Left ventricle myocardium inferior (tissue), 1 donor: ENCODE results near the gene GSDMA. TPM values are rescaled to one million over a fixed set of nuclear protein-coding genes. Genes with fewer than 3 reads are reported as not detected.

Experiments
- DNase-seq: peaks from one replicate; pipeline ENCODE4 v3.0.0-alpha.2; 2020
- H3K27ac ChIP-seq: fragments of 200-600 bp; replicated peaks from 2 replicates; pipeline ENCODE4 v1.8.0; 2021
- H3K27me3 ChIP-seq: fragments of 200-600 bp; 2 replicates; pipeline ENCODE4 v1.8.0; 2021; ENCODE audit warnings: low read depth
- H3K36me3 ChIP-seq: fragments of 200-600 bp; 2 replicates; pipeline ENCODE4 v1.8.0; 2021
- H3K4me1 ChIP-seq: fragments of 200-600 bp; 2 replicates; pipeline ENCODE4 v1.8.0; 2021
- H3K4me3 ChIP-seq: fragments of 200-600 bp; 2 replicates; pipeline ENCODE4 v1.8.0; 2021; ENCODE audit warnings: mild to moderate bottlenecking, moderate library complexity
- H3K9me3 ChIP-seq: fragments of 200-600 bp; replicated peaks from 2 replicates; pipeline ENCODE4 v1.8.0; 2021
- CTCF ChIP-seq: fragments of 200-600 bp; IDR thresholded peaks from 2 replicates; pipeline ENCODE4 v1.8.0; 2021; ENCODE audit warnings: antibody characterized with exemption, mild to moderate bottlenecking, borderline replicate concordance
- intact Hi-C: fragments of 100-400 bp; cut with micrococcal nuclease; formaldehyde crosslinking; loops from one replicate; pipeline ENCODE4 v1.11.0; 2022
- total RNA-seq: library from RNA; stranded (reverse); fragmentation: NEBNext Ultra II Directional; extraction: Animal tissue kit (Norgen Biotek cat#: 25700); gene quantifications from one replicate; pipeline ENCODE4 v1.2.1, GENCODE V29; 2021
- donor health status: DM: no; HTN: yes; CAD: no; lungs with severe emphysema.

Gene GSDMA
- total RNA-seq, 1 donor from 2014 or later = 0.66 TPM

GRCh38 chr17:39981766-39982375 lies 19.1 kb downstream of the GSDMA start:
- H3K36me3 ChIP-seq = peaks cover 29% of the 10 kb centered on the region
- H3K4me3 ChIP-seq = peak overlapping the region; percentile 92
- peaks cover 20% of the 10 kb centered on the region for H3K27me3 ChIP-seq
- no peaks in the 10 kb centered on the region for H3K9me3 ChIP-seq
- H3K27ac ChIP-seq = no peak overlapping the region
- no peak for TF ChIP-seq CTCF
- no peak for DNase-seq
- intact Hi-C loops = no loop called here
- H3K4me1 ChIP-seq = peaks cover 37% of the 10 kb centered on the region

- no peak overlapping the region for H3K27ac ChIP-seq
- no peak for DNase-seq
- H3K36me3 ChIP-seq = peaks cover 93% of the 10 kb centered on the region
- H3K4me1 ChIP-seq = peaks cover 4% of the 10 kb centered on the region
- intact Hi-C loops = no loop called here
- H3K4me3 ChIP-seq = no peak overlapping the region
- no peaks in the 10 kb centered on the region for H3K9me3 ChIP-seq
- TF ChIP-seq CTCF = no peak
- H3K27me3 ChIP-seq = no peaks in the 10 kb centered on the region
These were observed 25.5 kb downstream of the GSDMA start for GRCh38 chr17:39988206-39988810.

DNA sequence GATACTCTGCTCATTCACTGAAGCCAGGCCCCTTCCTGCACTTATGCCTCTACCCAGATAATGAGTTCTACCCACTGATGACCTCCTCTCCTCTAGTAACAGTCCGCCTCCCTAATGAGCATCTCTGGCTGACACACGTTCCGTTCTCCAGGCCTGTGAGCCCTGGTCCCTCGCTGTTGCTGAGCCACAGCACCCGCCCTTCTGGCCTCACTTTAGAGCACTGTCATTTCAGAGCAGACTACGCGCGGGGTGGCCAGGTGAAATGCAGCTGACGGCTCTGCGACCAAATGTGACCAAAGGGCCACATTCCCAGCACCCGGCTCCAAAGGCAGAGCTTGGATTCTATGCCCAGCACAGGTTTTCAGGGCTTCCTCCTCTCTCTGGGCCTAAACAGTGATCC lies 31.6 kb downstream of the GSDMA start:
- peaks cover 12% of the 10 kb centered on the region for H3K4me1 ChIP-seq
- DNase-seq = no peak
- no peak overlapping the region for H3K27ac ChIP-seq
- H3K27me3 ChIP-seq = no peaks in the 10 kb centered on the region
- intact Hi-C loops = no loop called here
- H3K4me3 ChIP-seq = no peak overlapping the region
- peaks cover 93% of the 10 kb centered on the region for H3K36me3 ChIP-seq
- no peaks in the 10 kb centered on the region for H3K9me3 ChIP-seq
- TF ChIP-seq CTCF = no peak

GRCh38 chr17:39995438-39995837 lies 32.6 kb downstream of the GSDMA start:
- H3K4me3 ChIP-seq = no peak overlapping the region
- H3K27me3 ChIP-seq = no peaks in the 10 kb centered on the region
- peaks cover 12% of the 10 kb centered on the region for H3K4me1 ChIP-seq
- DNase-seq = no peak
- intact Hi-C loops = no loop called here
- H3K36me3 ChIP-seq = peaks cover 83% of the 10 kb centered on the region
- H3K27ac ChIP-seq = no peak overlapping the region
- no peak for TF ChIP-seq CTCF
- no peaks in the 10 kb centered on the region for H3K9me3 ChIP-seq

DNA sequence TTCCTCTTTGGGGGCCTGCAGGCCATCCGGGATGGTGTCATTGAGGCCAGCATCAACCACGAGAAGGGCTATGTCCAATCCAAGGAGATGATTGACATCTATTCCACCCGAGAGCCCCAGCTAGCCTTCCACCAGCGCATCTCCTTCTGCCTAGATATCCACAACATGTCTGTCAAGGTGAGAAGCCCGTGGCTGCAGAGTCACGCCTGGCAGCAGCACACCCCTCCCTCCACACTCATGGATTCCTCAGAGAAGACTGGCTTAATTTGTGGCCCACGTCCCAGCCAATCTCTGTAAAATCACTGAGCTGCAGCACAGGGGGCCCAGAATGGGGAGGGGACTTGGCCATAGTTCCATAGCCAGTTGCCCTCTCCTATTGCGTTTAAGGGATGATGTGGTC lies 33.4 kb downstream of the GSDMA start:
- DNase-seq = no peak
- TF ChIP-seq CTCF = no peak
- Histone ChIP-seq H3K27ac (peak overlapping the region; percentile 48), H3K9me3 (no peaks in the 10 kb centered on the region), H3K4me3 (no peak overlapping the region), H3K27me3 (no peaks in the 10 kb centered on the region), H3K4me1 (peaks cover 12% of the 10 kb centered on the region), H3K36me3 (peaks cover 75% of the 10 kb centered on the region)
- intact Hi-C loops = no loop called here
